SKM-1 treated with dmso at 0.1 percent for 144 hours (cell line): Measurements from ENCODE around the gene GALNT17.

ENCODE experiments used
- DNase-seq: peaks from one replicate; lab custom pipeline; 2025; ENCODE audit not compliant: unreplicated experiment; lab: John Stamatoyannopoulos, UW

Gene GALNT17

DNA sequence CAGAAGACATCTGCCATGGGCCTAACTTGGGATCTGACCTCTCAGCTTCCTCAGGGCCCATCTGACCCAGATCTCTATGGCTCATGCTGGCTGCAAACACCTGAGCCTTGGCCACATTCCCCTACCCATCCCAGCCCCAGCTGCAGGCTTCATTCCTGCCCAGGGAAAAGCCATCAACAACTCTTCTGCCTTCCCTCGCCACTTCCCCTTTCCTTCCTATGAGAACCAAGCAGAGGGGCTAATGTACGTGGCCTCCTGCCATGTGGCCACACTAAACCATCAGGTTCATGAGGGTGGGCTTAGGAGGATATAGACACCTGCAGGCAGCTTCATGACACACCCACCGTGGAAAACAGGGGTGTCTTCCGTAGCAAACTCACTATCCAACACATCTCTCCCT, 312.2 kb downstream of the GALNT17 start:
- DNase-seq = no peak

DNA sequence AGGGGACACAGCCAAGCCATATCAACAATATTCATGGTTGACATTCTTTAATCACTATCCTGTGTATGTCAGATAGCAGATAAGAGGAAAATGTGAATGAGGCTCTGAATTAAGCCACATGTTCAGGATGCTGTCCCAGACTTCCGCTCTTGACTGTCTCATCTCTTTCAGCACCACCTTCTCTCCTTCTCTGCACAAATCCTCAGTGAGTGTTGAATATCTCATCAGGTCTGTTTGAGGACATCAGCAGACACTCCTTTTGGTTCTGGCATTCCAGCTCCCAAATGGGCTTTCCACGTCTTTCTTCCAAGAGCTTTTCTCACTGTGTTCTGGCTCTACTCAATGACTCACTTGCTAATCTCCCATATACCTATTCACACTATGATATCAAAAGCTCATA, 321.7 kb downstream of the GALNT17 start:
- no peak for DNase-seq

DNA sequence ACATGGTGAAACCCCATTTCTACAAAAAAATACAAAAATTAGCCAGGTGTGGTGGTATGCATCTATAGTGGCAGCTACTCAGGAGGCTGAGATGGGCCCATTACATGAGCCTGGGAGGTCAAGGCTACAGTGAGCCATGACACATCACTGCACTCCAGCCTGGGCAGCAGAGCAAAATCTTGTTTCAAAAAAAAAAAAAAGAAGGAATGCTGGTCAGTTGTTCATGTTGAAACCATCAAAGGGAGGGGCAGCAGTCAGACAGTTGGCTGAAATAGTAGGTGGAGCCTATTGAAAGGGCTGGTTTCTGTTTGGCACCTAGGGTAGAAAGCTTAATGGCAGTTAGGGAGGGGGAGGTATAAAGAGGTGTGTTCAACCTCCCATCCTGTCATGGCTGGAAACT, 323.0 kb downstream of the GALNT17 start:
- no peak for DNase-seq

DNA sequence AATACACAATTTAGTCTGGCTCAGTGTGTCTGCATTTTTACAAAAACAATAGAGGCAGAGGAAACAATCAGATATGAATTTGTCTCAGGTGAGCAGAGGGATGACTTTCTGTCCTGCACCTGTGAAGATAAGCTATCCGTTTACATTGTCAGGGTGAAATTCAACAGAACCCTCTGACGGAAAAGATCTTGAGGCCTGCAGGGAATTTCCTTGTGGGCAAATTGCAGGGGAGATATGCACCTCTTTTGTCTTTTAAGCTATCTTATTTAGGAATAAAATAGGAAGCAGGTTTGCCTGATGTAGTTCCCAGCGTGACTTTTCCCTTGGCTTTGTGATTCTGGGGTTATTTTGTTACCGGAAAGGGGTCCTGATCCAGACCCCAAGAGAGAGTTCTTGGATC, 325.1 kb downstream of the GALNT17 start:
- no peak for DNase-seq

DNA sequence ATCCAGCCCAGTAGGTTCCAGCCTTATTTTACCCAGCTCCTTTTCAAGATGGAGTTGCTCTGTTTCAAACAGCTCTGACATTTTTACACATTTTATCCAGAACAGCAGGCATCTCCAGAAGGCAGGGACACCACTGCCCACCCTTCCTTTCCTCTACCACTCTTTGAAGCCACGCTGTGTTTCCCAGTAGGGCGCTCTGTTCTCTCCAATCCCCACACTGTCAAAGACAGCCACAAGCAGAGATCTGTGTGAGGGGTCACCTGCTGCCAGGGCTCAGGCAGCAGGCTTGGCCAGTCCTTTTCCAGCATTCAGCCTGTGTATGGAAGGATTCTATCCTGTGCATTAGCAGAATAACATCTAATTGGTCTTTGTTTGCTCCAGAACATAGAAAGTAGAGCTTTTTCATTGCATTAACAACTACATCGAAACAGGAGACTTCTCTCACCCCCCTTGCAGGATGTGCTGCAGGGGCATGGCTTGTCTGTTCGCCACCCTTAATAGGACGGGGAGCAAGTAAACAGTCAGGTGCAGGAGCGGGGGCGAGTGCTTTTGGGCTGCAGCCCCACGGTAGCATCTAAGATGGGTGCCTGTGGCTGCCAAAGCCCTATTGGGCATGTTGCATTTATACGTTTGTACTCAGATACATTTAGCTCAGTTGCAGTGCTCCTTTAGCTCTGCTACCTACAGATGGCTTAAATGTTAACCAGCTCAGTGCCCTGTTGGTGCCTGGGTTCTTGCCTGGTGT, 326.1 kb downstream of the GALNT17 start:
- no peak for DNase-seq

DNA sequence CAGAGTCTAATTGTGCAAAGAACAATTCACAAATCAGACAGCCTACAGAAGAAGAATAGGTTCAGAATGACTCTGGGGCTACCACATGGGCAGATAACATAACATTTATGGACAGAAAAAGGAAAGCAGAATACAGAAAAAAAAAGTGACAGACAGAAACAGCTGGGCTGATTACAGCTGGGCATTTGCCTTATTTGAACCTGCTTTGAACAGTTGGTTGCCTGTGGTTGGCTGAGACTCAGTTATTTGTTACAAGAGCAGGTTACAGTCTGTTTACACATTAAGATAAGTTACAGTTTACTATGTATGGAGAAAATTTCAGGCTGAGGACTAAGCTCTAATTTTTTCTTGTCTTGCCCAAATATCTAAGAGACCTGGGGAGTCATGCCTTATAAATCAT, 327.2 kb downstream of the GALNT17 start:
- DNase-seq = no peak

DNA sequence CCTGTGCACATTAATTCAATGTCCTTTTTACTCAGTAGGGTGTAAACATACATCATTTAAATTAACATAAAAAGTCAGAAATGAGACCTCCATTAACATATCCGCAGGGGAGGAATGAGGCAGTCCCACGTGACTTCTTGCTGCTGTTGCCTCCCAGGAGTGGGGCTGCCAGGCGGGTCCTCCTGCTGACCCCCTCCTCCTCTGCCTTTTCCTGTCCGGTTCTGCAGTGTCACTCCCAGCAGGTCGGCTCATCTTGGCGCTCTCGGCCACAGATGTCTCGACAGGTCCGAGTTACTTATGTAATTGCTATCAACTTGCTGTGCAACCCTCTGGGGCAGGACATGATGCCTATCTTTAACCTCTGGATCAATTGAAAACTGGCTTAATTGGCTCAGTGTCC, 329.6 kb downstream of the GALNT17 start:
- no peak for DNase-seq

DNA sequence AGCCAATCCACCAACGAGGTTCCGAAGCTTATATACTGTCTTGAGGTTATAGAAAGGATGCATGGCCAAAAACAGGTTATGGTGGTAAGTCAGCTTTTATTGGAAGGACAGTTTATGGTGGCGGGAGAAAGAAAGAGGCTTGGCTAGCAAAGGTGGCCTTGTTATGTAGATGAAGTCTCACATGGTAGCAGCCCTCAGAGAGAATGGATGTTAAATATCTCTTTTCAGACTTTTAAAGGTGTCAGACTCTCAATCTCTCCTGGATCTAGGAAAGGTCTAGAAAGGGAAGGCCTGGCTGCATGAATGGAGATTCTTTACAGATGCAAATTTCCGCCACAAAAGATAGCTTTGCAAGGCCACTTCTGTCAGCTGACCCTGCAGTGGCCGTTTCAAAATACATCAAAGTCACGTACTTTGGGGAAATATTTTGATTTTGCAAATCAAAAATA, 333.8 kb downstream of the GALNT17 start:
- no peak for DNase-seq

DNA sequence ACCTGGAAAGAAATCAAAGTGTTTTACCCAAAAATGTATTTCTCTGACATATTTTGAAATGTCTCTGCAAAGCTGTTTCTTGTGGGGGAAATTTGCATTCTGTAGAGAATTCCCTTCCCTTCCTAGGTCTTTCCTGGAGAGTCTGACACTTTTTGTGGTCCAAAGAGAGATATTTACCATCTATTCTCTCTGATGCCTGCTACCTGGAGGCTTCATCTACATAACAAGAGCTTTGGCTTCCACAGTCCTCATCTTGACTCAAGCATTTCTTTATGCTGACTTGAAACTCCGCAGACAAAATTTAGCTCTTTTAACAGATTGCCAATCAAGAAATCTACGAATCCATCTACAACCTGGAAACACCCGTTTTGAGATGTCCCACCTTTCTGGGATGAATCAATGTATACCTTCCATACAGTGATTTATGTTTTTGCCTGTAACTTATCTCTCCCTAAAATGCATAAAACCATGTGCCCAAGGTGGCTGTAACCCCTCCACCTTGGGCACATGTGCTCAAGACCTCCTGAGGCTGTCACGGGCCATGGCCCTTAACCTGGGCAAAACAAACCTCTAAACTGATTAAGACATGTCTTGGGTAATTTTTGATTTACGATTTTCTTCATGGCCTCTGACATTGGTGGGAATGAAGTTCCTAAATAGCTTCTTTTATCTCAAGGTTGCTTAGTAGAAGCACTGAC, 334.7 kb downstream of the GALNT17 start:
- DNase-seq = no peak

DNA sequence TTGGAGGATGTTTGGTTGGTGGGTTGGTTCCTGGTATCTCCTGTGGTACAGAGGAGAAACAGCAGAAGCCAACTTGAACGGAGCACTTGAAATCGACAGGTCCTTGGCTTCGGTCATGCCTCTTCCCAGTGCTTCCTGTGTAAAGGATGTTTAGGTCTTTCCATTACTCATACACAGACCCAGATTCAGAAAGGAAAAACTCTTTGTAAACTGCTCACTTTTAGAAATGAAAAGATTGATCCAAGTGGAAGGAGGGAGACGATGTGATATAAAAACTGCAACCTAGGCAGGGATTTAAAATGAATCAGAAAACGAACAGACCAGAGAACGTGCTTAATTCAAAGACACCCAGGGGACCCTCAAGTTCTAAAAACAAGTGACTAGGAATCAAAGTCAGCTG, 338.4 kb downstream of the GALNT17 start:
- no peak for DNase-seq

DNA sequence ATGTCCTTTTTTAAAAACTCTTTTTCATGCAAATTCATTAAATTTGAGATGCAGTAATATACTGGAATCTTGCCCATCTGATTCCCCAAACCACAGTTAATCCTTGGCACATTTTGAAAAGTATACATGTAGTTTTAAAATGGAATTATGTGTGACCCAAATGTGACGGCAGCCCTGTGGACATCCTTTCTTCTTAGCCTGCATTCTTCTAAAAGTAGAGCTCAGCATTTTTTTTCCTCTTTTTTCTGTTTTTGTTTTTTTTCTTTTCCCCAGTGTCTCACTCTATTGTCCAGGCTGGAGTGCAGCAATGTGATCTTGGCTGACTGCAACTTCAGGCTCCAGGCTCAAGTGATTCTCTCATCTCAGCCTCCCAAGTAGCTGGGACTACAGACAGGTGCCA, 338.9 kb downstream of the GALNT17 start:
- DNase-seq = no peak

DNA sequence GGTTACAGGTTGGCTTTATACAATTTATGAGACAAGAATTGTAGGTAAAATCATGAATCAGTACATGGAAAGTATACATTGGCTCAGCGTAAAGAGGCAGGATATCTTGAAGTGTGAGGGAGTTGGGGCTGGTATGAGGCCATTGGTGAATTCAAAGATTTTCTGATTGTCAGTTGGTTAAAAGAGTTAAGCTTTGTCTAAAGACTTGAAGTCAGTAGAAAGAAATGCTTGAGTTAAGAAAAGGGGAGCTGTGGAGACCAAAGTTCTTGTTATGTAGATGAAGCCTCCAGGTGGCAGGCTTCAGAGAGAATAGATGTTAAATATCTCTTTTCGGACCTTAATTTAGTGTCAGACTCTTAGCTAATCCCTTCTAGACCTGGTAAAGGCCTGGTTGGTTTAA, 341.0 kb downstream of the GALNT17 start:
- no peak for DNase-seq

DNA sequence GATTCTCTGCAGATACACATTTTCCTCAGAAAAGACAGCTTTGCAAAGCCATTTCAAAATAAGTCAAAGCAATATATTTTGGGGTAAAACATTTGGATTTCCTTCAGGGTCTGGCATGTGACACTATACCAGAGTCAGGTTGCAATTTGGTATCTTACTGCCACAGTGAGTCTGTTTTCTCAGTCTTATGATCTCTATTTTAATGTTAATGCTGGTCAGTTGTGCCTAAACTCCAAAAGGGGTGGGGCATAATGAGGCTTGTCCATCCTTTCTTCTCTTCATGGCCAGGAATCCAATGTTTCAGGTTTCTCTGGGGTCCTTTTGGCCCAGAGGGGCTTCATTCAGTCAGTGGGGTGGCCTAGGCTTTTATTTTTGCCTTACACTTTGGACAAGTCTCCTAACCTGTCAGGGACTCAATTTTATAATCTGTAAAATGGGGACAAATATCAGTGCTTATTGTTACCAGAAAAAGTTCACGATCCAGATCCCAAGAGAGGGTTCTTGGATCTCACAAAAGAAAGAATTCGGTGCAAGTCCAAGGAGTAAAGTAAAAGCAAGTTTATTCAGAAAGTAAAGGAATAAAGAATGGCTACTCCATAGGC, 341.5 kb downstream of the GALNT17 start:
- no peak for DNase-seq

DNA sequence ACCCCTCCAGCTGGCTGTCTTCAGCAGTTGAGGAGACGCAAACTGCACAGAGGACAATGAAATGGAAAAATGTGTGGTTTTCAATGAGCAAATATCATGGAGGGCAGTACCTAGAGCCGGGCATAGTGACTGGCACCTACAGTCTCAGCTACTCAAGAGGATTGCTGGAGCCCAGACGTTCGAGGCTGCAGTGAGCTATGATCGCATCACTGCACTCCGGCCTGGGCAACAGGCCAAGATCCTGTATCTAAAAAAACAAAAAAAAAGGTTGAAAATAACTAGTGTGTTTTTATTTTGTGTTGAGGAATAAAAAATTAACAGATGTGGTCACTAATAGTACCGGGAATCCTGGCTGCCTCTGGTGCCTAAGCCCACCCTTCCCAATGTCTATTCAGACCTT, 345.5 kb downstream of the GALNT17 start:
- no peak for DNase-seq

DNA sequence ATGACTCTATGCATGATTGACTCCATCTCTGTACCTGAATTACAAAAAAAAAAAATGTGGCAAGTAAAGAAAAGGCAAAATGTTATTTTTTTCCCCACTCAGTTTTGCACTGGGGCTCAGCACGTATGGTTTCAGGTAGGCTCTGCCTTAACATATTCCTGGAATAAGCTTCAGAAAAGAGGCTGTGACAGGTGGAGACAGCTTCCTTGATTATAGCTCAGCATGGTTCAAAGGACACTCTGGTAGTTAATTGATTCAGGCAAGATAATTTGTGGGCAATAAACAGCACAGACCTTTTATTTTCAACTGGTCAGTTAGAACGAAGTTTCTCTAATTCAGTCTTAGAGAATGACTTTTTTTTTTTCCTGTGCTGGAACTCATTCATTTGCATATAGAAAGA, 347.3 kb downstream of the GALNT17 start:
- DNase-seq = no peak

DNA sequence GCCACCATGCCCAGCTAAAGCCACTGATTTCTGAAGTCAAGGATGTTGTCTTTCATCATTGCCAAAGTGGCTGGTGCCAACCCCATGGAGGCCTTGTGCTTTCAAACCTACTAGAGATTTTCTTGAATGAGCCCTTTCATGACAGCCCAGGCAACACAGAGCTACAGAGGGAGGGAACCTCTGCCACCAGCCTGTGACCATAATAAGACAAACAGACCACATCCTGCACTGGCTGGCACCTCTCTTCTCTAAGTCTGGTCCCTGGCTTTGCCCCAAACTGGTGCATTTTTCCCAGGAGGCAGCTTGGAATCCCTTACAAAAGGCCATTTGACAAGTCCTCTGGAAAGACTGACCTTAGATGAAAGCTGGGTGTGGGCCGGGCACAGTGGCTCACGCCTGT, 348.8 kb downstream of the GALNT17 start:
- DNase-seq = no peak

DNA sequence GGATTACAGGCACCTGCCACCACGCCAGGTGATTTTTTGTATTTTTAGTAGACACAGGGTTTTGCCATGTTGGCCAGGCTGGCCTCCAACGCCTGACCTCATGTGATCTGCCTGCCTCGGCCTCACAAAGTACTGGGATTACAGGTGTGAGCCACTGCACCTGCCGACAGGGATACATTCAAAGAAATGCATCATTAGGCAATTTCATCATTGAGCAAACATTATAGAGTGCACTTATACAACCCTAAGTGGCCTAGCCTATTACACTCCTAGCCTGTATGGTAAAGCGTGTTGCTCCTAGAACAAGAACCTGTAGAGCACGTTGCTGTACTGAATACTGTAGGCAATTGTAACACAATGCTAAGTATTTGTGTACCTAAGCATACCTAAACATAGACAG, 350.3 kb downstream of the GALNT17 start:
- no peak for DNase-seq

DNA sequence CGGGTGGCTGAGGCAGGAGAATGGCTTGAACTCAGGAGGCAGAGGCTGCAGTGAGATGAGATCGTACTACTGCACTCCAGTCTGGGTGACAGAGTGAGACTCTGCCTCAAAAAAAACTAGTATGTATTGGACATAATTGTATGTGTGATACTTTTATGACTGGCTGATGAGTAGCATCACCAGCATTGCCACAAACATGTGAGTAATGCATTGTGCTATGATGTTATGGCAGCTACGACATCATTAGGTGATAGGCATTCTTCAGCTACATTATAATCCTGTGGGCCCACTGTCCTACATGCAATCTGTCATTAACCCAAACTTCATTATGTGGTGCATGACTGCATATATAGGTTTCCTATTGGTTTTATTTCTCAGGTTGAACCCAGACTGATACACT, 352.4 kb downstream of the GALNT17 start:
- DNase-seq = no peak

DNA sequence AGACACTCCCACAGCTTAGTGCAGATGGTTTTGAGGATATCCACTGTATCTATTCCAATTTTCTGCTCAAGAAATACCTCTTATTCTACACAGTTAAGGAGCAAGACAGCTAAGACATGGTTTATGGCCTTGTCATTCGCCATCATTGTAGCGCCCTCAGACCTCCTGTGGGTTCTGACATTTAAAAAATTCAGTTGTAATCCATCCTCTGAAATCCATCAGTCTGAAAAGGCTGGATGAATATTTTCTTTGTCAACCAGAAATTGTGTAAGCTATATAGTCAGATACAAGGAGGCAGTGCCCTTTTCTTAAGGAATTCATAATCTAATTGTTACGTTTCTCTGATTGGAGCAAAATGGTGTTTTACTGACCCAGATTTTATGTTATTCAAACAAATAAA, 353.6 kb downstream of the GALNT17 start:
- DNase-seq = no peak

DNA sequence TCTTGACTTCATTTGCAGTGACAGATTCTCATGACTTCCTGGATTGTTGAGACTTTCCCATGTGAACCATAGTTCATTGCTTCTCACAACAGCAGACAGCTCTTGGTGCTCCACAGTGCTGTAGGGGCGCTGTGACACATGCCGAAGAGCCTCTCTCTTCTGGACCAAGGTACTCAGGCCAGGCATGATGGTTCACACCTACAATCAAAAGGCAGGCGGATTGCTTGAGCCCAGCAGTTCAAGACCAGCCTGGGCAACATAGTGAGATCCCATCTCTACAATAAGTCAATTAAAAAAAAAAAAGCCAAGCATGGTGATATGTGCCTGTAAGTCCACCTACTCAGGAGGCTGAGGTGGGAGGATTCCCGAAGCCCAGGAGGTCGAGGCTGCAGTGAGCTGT, 354.5 kb downstream of the GALNT17 start:
- DNase-seq = no peak

DNA sequence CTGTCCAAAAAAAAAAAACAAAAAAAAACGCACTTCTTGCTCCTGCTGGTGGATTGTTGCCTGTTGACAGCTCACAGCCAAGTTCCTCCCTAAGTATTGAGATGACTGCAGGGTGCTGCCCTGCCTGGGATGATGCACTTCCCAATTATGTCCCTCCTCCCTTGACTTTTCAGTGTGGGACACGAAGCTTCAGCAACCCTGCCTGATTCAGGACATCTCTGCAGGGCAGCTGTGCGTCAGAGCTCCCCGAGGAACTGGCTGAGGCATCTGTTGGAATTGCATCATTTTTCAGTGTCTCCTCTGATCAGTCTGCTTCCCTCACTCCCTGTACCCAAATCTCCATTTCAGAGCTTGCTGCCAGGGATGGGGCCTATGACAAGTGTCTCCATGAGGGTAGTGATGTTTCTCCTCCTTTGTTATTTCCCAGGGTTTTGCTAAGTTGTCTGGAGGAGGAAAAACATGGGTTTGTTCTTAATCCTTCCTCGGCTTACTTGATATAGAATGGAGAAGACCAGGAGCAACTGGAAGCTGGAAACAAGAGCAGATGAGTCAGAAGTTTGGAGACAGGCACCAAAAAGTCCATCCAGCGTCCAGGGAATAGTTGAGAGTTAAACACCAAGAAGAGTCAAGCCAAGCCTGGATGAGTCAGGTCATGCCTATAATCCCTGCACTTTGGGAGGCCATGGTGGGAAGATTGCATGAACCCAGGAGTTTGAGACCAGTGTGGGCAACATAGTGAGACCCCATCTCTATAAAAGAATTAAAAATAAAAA, 355.1 kb downstream of the GALNT17 start:
- DNase-seq = no peak

DNA sequence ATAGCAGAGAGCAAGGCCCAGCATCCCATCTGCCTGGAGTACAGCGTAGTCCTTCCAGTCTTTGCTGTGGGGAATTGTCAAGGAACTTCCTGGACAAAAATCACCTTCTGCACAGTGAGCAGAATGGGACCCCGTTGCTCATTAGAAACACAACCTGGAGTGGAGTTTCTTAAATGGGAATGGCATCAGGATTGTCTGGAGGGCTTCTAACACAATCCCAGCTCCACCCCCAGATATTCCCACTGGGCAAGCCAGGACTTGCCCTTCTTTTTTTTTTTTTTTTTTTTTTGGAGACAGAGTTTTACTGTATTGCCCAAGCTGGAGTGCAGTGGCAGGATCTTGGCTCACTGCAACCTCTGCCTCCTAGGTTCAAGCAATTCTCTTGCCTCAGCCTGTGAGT, 356.4 kb downstream of the GALNT17 start:
- DNase-seq = no peak
